Measurements from ENCODE around the gene LUZP2.

DNA sequence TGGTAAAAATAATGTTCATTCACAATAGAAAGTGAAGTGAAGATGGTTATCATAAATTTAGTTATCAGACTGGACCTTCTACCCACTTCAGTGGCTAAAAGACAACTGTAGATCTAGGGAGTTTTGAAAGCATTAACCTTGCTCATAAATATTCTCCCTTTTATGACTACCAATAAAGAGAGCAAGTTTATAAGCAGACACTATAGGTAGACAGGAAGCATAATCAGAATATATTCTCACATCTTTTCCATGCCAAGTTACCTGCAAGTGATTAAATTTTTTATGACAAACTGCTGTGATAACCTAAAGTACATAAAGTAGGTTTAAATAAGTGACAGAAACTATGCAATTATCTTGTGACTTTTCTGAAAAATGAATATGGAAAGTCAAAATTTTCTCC lies 62.5 kb downstream of the LUZP2 start:
- TF ChIP-seq, protein P1, sequence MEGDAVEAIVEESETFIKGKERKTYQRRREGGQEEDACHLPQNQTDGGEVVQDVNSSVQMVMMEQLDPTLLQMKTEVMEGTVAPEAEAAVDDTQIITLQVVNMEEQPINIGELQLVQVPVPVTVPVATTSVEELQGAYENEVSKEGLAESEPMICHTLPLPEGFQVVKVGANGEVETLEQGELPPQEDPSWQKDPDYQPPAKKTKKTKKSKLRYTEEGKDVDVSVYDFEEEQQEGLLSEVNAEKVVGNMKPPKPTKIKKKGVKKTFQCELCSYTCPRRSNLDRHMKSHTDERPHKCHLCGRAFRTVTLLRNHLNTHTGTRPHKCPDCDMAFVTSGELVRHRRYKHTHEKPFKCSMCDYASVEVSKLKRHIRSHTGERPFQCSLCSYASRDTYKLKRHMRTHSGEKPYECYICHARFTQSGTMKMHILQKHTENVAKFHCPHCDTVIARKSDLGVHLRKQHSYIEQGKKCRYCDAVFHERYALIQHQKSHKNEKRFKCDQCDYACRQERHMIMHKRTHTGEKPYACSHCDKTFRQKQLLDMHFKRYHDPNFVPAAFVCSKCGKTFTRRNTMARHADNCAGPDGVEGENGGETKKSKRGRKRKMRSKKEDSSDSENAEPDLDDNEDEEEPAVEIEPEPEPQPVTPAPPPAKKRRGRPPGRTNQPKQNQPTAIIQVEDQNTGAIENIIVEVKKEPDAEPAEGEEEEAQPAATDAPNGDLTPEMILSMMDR (IDR thresholded peaks at IDR 0.05; ENCODE audit: insufficient read depth, low read length, poor library complexity, severe bottlenecking) = no peak
- no peak for TF ChIP-seq EZH2phosphoT487 (conservative IDR thresholded peaks at IDR 0.05; ENCODE audit: low read length)
